K562 (cell line): ENCODE data around the gene ULK2. TPM values are rescaled to one million over a fixed set of nuclear protein-coding genes. Genes with fewer than 3 reads are reported as not detected.

ENCODE experiments used
- ATAC-seq: fragments of 200-7000 bp; cut with Tn5 transposase; 3 replicates; pipeline ENCODE4 v1.9.1; 2020; ENCODE audit warnings: moderate library complexity
- BruUV-seq: library from RNA; stranded (reverse); fragments of 400-500 nt; replicated peaks from 2 replicates; lab custom pipeline; 2021; lab: Mats Ljungman, UMichigan
- CTCF ChIA-PET: fragments of 300-600 bp; formaldehyde crosslinking; extraction: SDS; loops from one replicate; lab custom pipeline; 2021; ENCODE audit warnings: low intra/inter-chr PET ratio; lab: Yijun Ruan, JAX
- POLR2A ChIA-PET: fragments of 300-600, 350-650 bp; sonication (Branson Sonifier 250); formaldehyde crosslinking; extraction: SDS; loops from one replicate; lab custom pipeline; 2021; ENCODE audit warnings: antibody characterized with exemption, inconsistent platforms; lab: Yijun Ruan, JAX
- DNase-seq, 4 experiments: peaks; one replicate each; pipeline versions ENCODE4 v3.0.0 to v3.0.0-alpha.2; 2011 to 2018; ENCODE audit warnings: low spot score in 3 of 4, mixed read lengths in 3 of 4; ENCODE audit errors: extremely low read depth in 1 of 4
- FAIRE-seq: peaks from 2 replicates; lab custom pipeline; 2011; peaks lifted over from hg19 to GRCh38; lab: Jason Lieb, UNC
- H2AFZ ChIP-seq: 2 replicates; pipeline ENCODE4 v1.6.0; 2011; ENCODE audit warnings: low read depth, low read length, control low read depth, inconsistent platforms
- H3K27ac ChIP-seq: fragments of 200-600 bp; 3 replicates; pipeline ENCODE4 v1.8.0; 2011; ENCODE audit warnings: low read depth, mild to moderate bottlenecking, control low read depth, inconsistent platforms, low read length, moderate library complexity, mixed read lengths; ENCODE audit errors: extremely low read depth
- H3K27me3 ChIP-seq, 2 experiments: fragments of 300-600 bp in 1 of 2; 2 replicates in 1 of 2; 3 replicates in 1 of 2; pipeline versions ENCODE4 v1.6.0 to v1.8.0; 2011; ENCODE audit warnings: inconsistent platforms in 2 of 2, low read length in 2 of 2, mild to moderate bottlenecking in 1 of 2, mixed read lengths in 1 of 2, moderate library complexity in 1 of 2; ENCODE audit not compliant: control insufficient read depth in 2 of 2, insufficient read depth in 2 of 2
- H3K36me3 ChIP-seq: fragments of 300-600 bp; 3 replicates; pipeline ENCODE4 v1.8.0; 2011; ENCODE audit warnings: mild to moderate bottlenecking, low read length, inconsistent platforms; ENCODE audit not compliant: control insufficient read depth, insufficient read depth
- H3K4me1 ChIP-seq, 2 experiments: fragments of 200-600 bp in 1 of 2; replicated peaks in 1 of 2; 2 replicates in 1 of 2; 3 replicates in 1 of 2; pipeline versions ENCODE4 v1.5.1 to v1.8.0; 2011; ENCODE audit warnings: inconsistent platforms in 2 of 2, low read length in 2 of 2, mild to moderate bottlenecking in 1 of 2, mixed read lengths in 1 of 2, moderate library complexity in 1 of 2; ENCODE audit not compliant: control insufficient read depth in 2 of 2, insufficient read depth in 2 of 2
- H3K4me2 ChIP-seq: 2 replicates; pipeline ENCODE4 v1.6.1; 2011; ENCODE audit warnings: low read length, control low read depth, inconsistent platforms, mixed read lengths; ENCODE audit not compliant: insufficient read depth
- H3K4me3 ChIP-seq: fragments of 200-600 bp; sonication (generic), shearing (Covaris generic); 2 replicates; pipeline ENCODE4 v1.5.1; 2016; ENCODE audit warnings: control low read depth, inconsistent platforms
- H3K79me2 ChIP-seq: fragments of 200-600 bp; 3 replicates; pipeline ENCODE4 v1.8.0; 2011; ENCODE audit warnings: low read length, inconsistent platforms; ENCODE audit not compliant: control insufficient read depth, insufficient read depth
- H3K9ac ChIP-seq, 2 experiments: 2 replicates each; pipeline versions ENCODE4 v1.6.0 to v1.6.1; 2011; ENCODE audit warnings: low read depth in 2 of 2, low read length in 2 of 2, control low read depth in 1 of 2, inconsistent platforms in 1 of 2, mild to moderate bottlenecking in 1 of 2, mixed read lengths in 1 of 2; ENCODE audit not compliant: insufficient read depth in 1 of 2
- H3K9me1 ChIP-seq: one replicate; pipeline ENCODE4 v1.6.0; 2011; ENCODE audit warnings: inconsistent platforms, mild to moderate bottlenecking, low read length, moderate library complexity; ENCODE audit not compliant: control insufficient read depth, insufficient read depth
- H3K9me3 ChIP-seq: replicated peaks from 2 replicates; pipeline ENCODE4 v1.5.1; 2011; ENCODE audit warnings: low read depth, low read length, inconsistent platforms; ENCODE audit not compliant: control insufficient read depth, insufficient read depth
- H4K20me1 ChIP-seq: replicated peaks from 2 replicates; pipeline ENCODE4 v1.6.1; 2011; ENCODE audit warnings: low read length, inconsistent platforms, mixed read lengths; ENCODE audit not compliant: control insufficient read depth, insufficient read depth
- CHAMP1 ChIP-seq: fragments of 450-650 bp; IDR thresholded peaks from 2 replicates; pipeline ENCODE4 v1.6.1; 2016; ENCODE audit warnings: mild to moderate bottlenecking
- CTBP1 ChIP-seq: fragments of 450-650 bp; IDR thresholded peaks from 2 replicates; pipeline ENCODE4 v1.6.1; 2016; ENCODE audit warnings: borderline replicate concordance
- IFI16 ChIP-seq: fragments of 250-450 bp; sonication (Bioruptor Pico); IDR thresholded peaks from 2 replicates; pipeline ENCODE4 v2.1.2; 2022; ENCODE audit warnings: mild to moderate bottlenecking, inconsistent platforms
- SPI1 ChIP-seq: IDR thresholded peaks from 2 replicates; pipeline ENCODE4 v1.6.1; 2011; ENCODE audit warnings: low read depth, low read length, control low read depth, borderline replicate concordance
- TAF7 ChIP-seq: fragments of 450-650 bp; IDR thresholded peaks from 2 replicates; pipeline ENCODE4 v1.6.1; 2016; ENCODE audit warnings: missing genetic modification characterization, missing compliant biosample characterization
- TCF3 ChIP-seq: sonication (generic); formaldehyde crosslinking; IDR thresholded peaks from 2 replicates; pipeline ENCODE4 v1.4.0; 2020; ENCODE audit warnings: mild to moderate bottlenecking, missing genetic modification reagents
- YY1 ChIP-seq, 3 experiments: IDR thresholded peaks; 2 replicates each; pipeline ENCODE4 v1.6.1; 2011; ENCODE audit warnings: low read length in 2 of 3, mild to moderate bottlenecking in 2 of 3, moderate library complexity in 2 of 3, borderline replicate concordance in 1 of 3, control low read depth in 1 of 3, low read depth in 1 of 3; ENCODE audit not compliant: insufficient read depth in 3 of 3, insufficient replicate concordance in 2 of 3, control insufficient read depth in 1 of 3, insufficient read length in 1 of 3; ENCODE audit errors: extremely low read depth in 1 of 3
- ZC3H8 ChIP-seq: fragments of 450-650 bp; IDR thresholded peaks from 2 replicates; pipeline ENCODE4 v1.6.1; 2017
- ZNF431 ChIP-seq: sonication (generic); formaldehyde crosslinking; IDR thresholded peaks from 2 replicates; pipeline ENCODE4 v1.8.0; 2022; ENCODE audit warnings: mild to moderate bottlenecking, missing genetic modification reagents
- ZNF444 ChIP-seq: fragments of 250-450 bp; sonication (Bioruptor Pico); IDR thresholded peaks from 2 replicates; pipeline ENCODE4 v1.4.0; 2020; ENCODE audit warnings: mild to moderate bottlenecking, moderate library complexity
- WGBS: fragments of 100-300 bp; shearing (Covaris generic); methylation state at CpG from one replicate; pipeline ENCODE4 v1.1.6; 2016; ENCODE audit warnings: low coverage, mixed read lengths; ENCODE audit not compliant: insufficient coverage; ENCODE audit errors: missing lambda C conversion rate; 5-methylcytosine and 5-hydroxymethylcytosine counted together
- in situ Hi-C: fragments of 300-500 bp; cut with MboI; formaldehyde crosslinking; loops from 4 replicates; pipeline ENCODE4 v1.15.0; 2018; ENCODE audit warnings: inconsistent platforms, mixed read lengths
- intact Hi-C: fragments of 100-400 bp; cut with micrococcal nuclease; formaldehyde crosslinking; loops from 2 replicates; pipeline ENCODE4 v1.14.2; 2022
- polyA plus RNA-seq, 8 experiments: library from polyadenylated mRNA; depleted of rRNA in 4 of 8; stranded (reverse) in 5 of 8; unstranded in 3 of 8; fragments of >200 nt; fragmentation: Nextera tagmentation in 2 of 8; fragmentation: Illumina TruSeq in 1 of 8; extraction: Ambion mirVana in 2 of 8; extraction: Trizol in 1 of 8; gene quantifications; 2 replicates each; pipeline versions ENCODE4 v1.2.1 to v1.2.3, GENCODE V29; 2011 to 2014; ENCODE audit warnings: inconsistent platforms in 1 of 8, missing spikeins in 1 of 8
- total RNA-seq, 7 experiments: library from RNA; depleted of rRNA in 6 of 7; stranded (reverse); fragments of >200 nt in 6 of 7; fragmentation: Illumina TruSeq in 2 of 7; extraction: Trizol in 2 of 7; gene quantifications; 2 replicates each; pipeline versions ENCODE4 v1.2.1 to v1.2.3, GENCODE V29; 2011 to 2021; ENCODE audit warnings: low replicate concordance in 1 of 7
- TF ChIP-seq, protein P1 (sequence below): sonication (generic); formaldehyde crosslinking; IDR thresholded peaks from 2 replicates; pipeline ENCODE4 v1.8.1; 2023; ENCODE audit warnings: mild to moderate bottlenecking, missing genetic modification reagents

Gene ULK2
- total and polyA plus RNA-seq, 9 of the 15 experiments (the other 6 are each of a cell fraction or from before 2014, with no cell fraction given), result 0.01 to 0.18 (median 0.07) TPM; not detected in 5

DNA sequence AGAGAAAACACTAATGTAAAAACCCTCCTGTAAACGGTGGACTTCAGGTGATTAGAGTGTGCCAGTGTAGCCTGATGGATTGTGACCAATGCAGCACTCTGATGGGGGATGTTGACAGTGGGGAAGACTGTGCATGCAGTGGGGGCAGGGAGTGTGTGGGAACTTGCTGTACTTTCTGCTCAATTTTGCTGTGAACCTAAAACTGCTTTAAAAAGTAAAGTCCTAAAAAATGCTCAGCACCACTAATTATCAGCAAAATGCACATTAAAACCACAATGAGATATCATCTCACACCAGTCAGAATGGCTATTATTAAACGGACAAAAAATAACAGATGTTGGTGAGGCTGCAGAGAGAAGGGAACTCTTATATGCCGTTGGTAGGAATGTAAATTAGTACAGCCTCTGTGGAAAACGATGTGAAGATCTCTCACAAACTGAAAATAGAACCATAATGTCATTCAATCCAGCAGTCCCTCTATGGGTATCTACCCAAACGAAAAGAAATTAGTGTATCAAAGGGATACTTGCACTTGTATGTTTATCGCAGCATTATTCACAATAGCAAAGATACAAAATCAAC lies 9.7 kb upstream of the ULK2 start:
- BruUV-seq, result no TSS peak
- Histone ChIP-seq H2AFZ (no peak overlapping the region), H3K27me3 (peaks cover 4 to 30% of the 10 kb centered on the region in 2 experiments; a peak in 3 of 5 replicates), H3K9me3 (no peaks in the 10 kb centered on the region), H3K27ac (no peak overlapping the region), H3K9me1 (no peaks in the 10 kb centered on the region), H3K36me3 (no peaks in the 10 kb centered on the region), H3K4me3 (no peak overlapping the region), H3K9ac (no peak overlapping the region), H3K4me1 (no peaks in the 10 kb centered on the region; a peak in 1 of 5 replicates), H4K20me1 (no peaks in the 10 kb centered on the region), H3K79me2 (no peaks in the 10 kb centered on the region), H3K4me2 (no peak overlapping the region)
- intact Hi-C loops (no loop called here), in situ Hi-C loops (no loop called here)
- CTCF ChIA-PET, result no interaction called here
- POLR2A ChIA-PET, result no interaction called here
- FAIRE-seq, result no peak
- DNase-seq, result no peak
- WGBS, result 5% methylated on average over 6 of the region's 6 CpGs
- no peak for ATAC-seq
- TF ChIP-seq SPI1, result no peak
- TF ChIP-seq CHAMP1, result no peak
- no peak for TF ChIP-seq IFI16
- no peak for TF ChIP-seq ZNF431 (CRISPR knock-in tag)
- TF ChIP-seq CTBP1, result no peak
- TF ChIP-seq ZC3H8, result no peak
- no peak for TF ChIP-seq YY1 (IDR thresholded peaks at IDR 0.05; ENCODE audit: borderline replicate concordance in 1 of 3, control insufficient read depth in 1 of 3, extremely low read depth in 1 of 3, insufficient read depth in 3 of 3, insufficient read length in 1 of 3, insufficient replicate concordance in 2 of 3, low read depth in 1 of 3, low read length in 2 of 3)
- TF ChIP-seq TAF7, result no peak
- TF ChIP-seq TCF3, result no peak
- TF ChIP-seq ZNF444 (CRISPR knock-in tag), result no peak
- TF ChIP-seq, protein P1, sequence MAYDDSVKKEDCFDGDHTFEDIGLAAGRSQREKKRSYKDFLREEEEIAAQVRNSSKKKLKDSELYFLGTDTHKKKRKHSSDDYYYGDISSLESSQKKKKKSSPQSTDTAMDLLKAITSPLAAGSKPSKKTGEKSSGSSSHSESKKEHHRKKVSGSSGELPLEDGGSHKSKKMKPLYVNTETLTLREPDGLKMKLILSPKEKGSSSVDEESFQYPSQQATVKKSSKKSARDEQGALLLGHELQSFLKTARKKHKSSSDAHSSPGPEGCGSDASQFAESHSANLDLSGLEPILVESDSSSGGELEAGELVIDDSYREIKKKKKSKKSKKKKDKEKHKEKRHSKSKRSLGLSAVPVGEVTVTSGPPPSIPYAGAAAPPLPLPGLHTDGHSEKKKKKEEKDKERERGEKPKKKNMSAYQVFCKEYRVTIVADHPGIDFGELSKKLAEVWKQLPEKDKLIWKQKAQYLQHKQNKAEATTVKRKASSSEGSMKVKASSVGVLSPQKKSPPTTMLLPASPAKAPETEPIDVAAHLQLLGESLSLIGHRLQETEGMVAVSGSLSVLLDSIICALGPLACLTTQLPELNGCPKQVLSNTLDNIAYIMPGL (CRISPR knock-in tag), result no peak
